ENCODE measurements around the gene SVIL.

The SVIL gene

DNA sequence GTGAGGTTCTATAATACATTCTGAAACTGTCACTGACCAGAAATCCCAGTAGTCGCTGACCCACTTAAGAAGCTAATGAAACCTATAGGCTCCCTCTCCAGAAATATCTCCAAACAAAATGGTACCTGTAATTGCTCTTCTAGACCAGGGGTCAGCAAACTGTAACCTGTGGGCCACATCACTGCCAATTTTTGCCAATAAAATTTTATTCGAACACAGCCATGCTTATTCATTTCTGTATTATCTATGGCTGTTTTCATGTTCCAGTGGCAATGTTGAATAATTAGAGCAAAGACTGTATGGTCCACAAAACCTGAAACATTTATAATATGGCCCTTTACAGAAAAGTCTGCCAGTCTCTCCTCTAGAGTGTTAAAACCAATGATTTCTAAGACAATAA, 37.2 kb upstream of the SVIL start:
- Histone ChIP-seq H3K4me1 (no peaks in the 10 kb centered on the region), H3K36me3 (peaks cover 3% of the 10 kb centered on the region; the same call in 1 of the 2 replicates)

GRCh38 chr10:29671228-29671780, 36.5 kb upstream of the SVIL start:
- Histone ChIP-seq H3K27me3 (no peaks in the 10 kb centered on the region), H3K36me3 (peaks cover 3% of the 10 kb centered on the region; the same call in 1 of the 2 replicates), H3K9me3 (no peaks in the 10 kb centered on the region), H3K4me1 (no peaks in the 10 kb centered on the region), H3K4me3 (ENCODE audit: low read depth, low read length) (no peak overlapping the region)
- TF ChIP-seq, protein P1, sequence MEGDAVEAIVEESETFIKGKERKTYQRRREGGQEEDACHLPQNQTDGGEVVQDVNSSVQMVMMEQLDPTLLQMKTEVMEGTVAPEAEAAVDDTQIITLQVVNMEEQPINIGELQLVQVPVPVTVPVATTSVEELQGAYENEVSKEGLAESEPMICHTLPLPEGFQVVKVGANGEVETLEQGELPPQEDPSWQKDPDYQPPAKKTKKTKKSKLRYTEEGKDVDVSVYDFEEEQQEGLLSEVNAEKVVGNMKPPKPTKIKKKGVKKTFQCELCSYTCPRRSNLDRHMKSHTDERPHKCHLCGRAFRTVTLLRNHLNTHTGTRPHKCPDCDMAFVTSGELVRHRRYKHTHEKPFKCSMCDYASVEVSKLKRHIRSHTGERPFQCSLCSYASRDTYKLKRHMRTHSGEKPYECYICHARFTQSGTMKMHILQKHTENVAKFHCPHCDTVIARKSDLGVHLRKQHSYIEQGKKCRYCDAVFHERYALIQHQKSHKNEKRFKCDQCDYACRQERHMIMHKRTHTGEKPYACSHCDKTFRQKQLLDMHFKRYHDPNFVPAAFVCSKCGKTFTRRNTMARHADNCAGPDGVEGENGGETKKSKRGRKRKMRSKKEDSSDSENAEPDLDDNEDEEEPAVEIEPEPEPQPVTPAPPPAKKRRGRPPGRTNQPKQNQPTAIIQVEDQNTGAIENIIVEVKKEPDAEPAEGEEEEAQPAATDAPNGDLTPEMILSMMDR (IDR thresholded peaks at IDR 0.05; ENCODE audit: low read depth, low read length): no peak
- DNase-seq: no peak

More for the DNA sequence above, 37.2 kb upstream of the SVIL start:
- no peaks in the 10 kb centered on the region for H3K9me3 ChIP-seq
- no peak for DNase-seq
- no peaks in the 10 kb centered on the region for H3K27me3 ChIP-seq
- TF ChIP-seq, protein P1 (IDR thresholded peaks at IDR 0.05; ENCODE audit: low read depth, low read length): no peak
- H3K4me3 ChIP-seq (ENCODE audit: low read depth, low read length): no peak overlapping the region

GRCh38 chr10:29670761-29671160, 36.0 kb upstream of the SVIL start:
- Histone ChIP-seq H3K27me3 (no peaks in the 10 kb centered on the region), H3K36me3 (peaks cover 3% of the 10 kb centered on the region; the same call in 1 of the 2 replicates), H3K4me1 (no peaks in the 10 kb centered on the region), H3K9me3 (no peaks in the 10 kb centered on the region), H3K4me3 (ENCODE audit: low read depth, low read length) (no peak overlapping the region)
- TF ChIP-seq, protein P1 (IDR thresholded peaks at IDR 0.05; ENCODE audit: low read depth, low read length): no peak
- DNase-seq: no peak

- TF ChIP-seq, protein P1 (IDR thresholded peaks at IDR 0.05; ENCODE audit: low read depth, low read length): no peak
- DNase-seq: no peak
These were observed 34.4 kb upstream of the SVIL start for GRCh38 chr10:29669149-29669548.

DNA sequence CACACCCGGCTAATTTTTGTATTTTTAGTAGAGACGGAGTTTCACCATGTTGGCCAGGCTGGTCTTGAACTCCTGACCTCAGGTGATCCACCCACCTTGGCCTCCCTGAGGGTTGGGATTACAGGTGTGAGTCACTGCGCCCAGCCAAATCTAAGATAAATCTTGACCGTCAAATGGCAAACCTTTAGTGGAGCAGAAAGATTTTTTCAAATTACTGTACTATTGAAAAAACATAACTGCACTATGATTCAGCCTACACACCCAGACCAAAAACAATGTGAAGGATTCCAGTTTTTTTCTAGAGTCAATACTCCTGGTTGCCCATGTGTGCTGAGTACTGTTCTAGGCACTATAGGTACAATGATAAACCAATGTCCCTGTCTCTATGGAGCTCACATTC, 33.9 kb upstream of the SVIL start:
- no peaks in the 10 kb centered on the region for H3K36me3 ChIP-seq
- H3K9me3 ChIP-seq: no peaks in the 10 kb centered on the region
- no peak for DNase-seq
- no peaks in the 10 kb centered on the region for H3K27me3 ChIP-seq
- no peak overlapping the region for H3K4me3 ChIP-seq (ENCODE audit: low read depth, low read length)
- H3K4me1 ChIP-seq: no peaks in the 10 kb centered on the region
- TF ChIP-seq, protein P1 (IDR thresholded peaks at IDR 0.05; ENCODE audit: low read depth, low read length): no peak

More at GRCh38 chr10:29669149-29669548, 34.4 kb upstream of the SVIL start:
- Histone ChIP-seq H3K4me1 (no peaks in the 10 kb centered on the region), H3K9me3 (no peaks in the 10 kb centered on the region), H3K27me3 (no peaks in the 10 kb centered on the region), H3K4me3 (ENCODE audit: low read depth, low read length) (no peak overlapping the region), H3K36me3 (no peaks in the 10 kb centered on the region)

DNA sequence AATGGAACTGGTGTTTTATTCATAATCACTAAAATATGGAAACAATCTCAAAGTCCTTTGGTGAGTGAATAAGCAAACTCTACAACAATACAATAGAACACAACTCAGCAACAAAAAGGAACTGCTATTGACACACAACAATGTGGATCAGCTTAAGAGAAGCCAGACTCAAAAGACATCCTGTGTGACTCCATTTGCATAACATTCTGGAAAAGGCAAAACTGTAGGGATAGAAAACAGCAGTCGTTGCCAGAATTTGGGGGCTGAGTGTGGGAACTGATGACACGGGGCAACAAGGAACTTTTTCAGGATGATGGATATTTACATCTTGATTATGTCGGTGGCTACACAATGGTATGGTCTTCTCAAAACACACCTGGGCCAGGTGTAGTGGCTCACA, 32.4 kb upstream of the SVIL start:
- H3K4me1 ChIP-seq: no peaks in the 10 kb centered on the region
- TF ChIP-seq, protein P1 (IDR thresholded peaks at IDR 0.05; ENCODE audit: low read depth, low read length): no peak

More for the DNA sequence above, 32.4 kb upstream of the SVIL start:
- H3K4me3 ChIP-seq (ENCODE audit: low read depth, low read length): no peak overlapping the region
- H3K27me3 ChIP-seq: no peaks in the 10 kb centered on the region
- no peak for DNase-seq
- no peaks in the 10 kb centered on the region for H3K9me3 ChIP-seq
- H3K36me3 ChIP-seq: no peaks in the 10 kb centered on the region
